Measurements from ENCODE around the gene EEF1AKMT2.

- TF ChIP-seq CTCF (conservative IDR thresholded peaks at IDR 0.05), result no peak
- no peak for TF ChIP-seq ZFX (IDR thresholded peaks at IDR 0.05)
Measured at GRCh38 chr10:124740369-124741280, 51.1 kb downstream of the EEF1AKMT2 start.
